Measurements from ENCODE around the gene MED12L.

GRCh38 chr3:151305775-151306151 is 220.3 kb downstream of the MED12L start:
- TF ChIP-seq POLR2AphosphoS5 (IDR thresholded peaks at IDR 0.05) (no peak), POLR2A (IDR thresholded peaks at IDR 0.05; ENCODE audit: low read depth) (no peak), CTCF (IDR thresholded peaks at IDR 0.05) (no peak), EP300 (IDR thresholded peaks at IDR 0.05) (no peak)
